AG08396 (cell line): ENCODE measurements around the gene RIMS4.
A peak's percentile ranks its signal among the peaks of the same experiment; 100 is the strongest.

ENCODE experiments used
- DNase-seq: peaks from one replicate; pipeline ENCODE4 v3.0.0; 2012; ENCODE audit warnings: low spot score, mixed read lengths

The RIMS4 gene

GRCh38 chr20:44719841-44720240 is 90.5 kb downstream of the RIMS4 start:
- no peak for DNase-seq

- DNase-seq = no peak
Observed at GRCh38 chr20:44717986-44718385, 92.4 kb downstream of the RIMS4 start.

GRCh38 chr20:44716309-44717106 is 93.8 kb downstream of the RIMS4 start:
- DNase-seq = no peak

- DNase-seq = no peak
Observed at GRCh38 chr20:44715499-44716308, 94.6 kb downstream of the RIMS4 start.

GRCh38 chr20:44714701-44715498 is 95.4 kb downstream of the RIMS4 start, which contains the start of gene CCN5:
CCN5 (plus strand) TSS chr20:44715369; CDS start chr20:44715391, 22 bp downstream.
- peak; percentile 89 for DNase-seq

GRCh38 chr20:44714102-44714700 is 96.1 kb downstream of the RIMS4 start:
- DNase-seq = no peak

GRCh38 chr20:44711237-44711636 is 99.1 kb downstream of the RIMS4 start:
- DNase-seq = no peak

GRCh38 chr20:44709797-44710196 is 100.5 kb downstream of the RIMS4 start:
- DNase-seq = no peak

- DNase-seq = no peak
Observed at GRCh38 chr20:44709380-44709779, 101.0 kb downstream of the RIMS4 start.

- no peak for DNase-seq
Observed at GRCh38 chr20:44707018-44707579, 103.2 kb downstream of the RIMS4 start.

- no peak for DNase-seq
Observed at GRCh38 chr20:44706301-44707017, 103.9 kb downstream of the RIMS4 start.

- DNase-seq = no peak
Observed at GRCh38 chr20:44705364-44706094, 104.8 kb downstream of the RIMS4 start.

- no peak for DNase-seq
Observed at GRCh38 chr20:44704551-44704971, 105.8 kb downstream of the RIMS4 start.

GRCh38 chr20:44703956-44704488 is 106.3 kb downstream of the RIMS4 start:
- no peak for DNase-seq

GRCh38 chr20:44703183-44703925 is 107.0 kb downstream of the RIMS4 start:
- DNase-seq = no peak

GRCh38 chr20:44702776-44703175 is 107.6 kb downstream of the RIMS4 start:
- peak; percentile 81 for DNase-seq

- DNase-seq = no peak
Observed at GRCh38 chr20:44701858-44702256, 108.5 kb downstream of the RIMS4 start.
